BJ (cell line): ENCODE data around the gene CAMK1G. TPM values are rescaled to one million over a fixed set of nuclear protein-coding genes. Genes with fewer than 3 reads are reported as not detected.

Source experiments
- CTCF ChIA-PET: fragments of 350-600 bp; formaldehyde crosslinking; extraction: SDS; loops from one replicate; lab custom pipeline; 2021; ENCODE audit warnings: antibody characterized with exemption, inconsistent platforms; lab: Yijun Ruan, JAX
- POLR2A ChIA-PET: fragments of 300-600 bp; sonication (Branson Sonifier 250); formaldehyde crosslinking; extraction: SDS; loops from one replicate; lab custom pipeline; 2021; ENCODE audit warnings: antibody characterized with exemption; lab: Charles Lee
- DNase-seq: peaks from one replicate; pipeline ENCODE4 v3.0.0-alpha.2; 2011; ENCODE audit warnings: low read depth
- H3K27me3 ChIP-seq: 2 replicates; pipeline ENCODE4 v1.6.0; 2011; ENCODE audit warnings: low read length; ENCODE audit not compliant: control insufficient read depth, insufficient read depth
- H3K36me3 ChIP-seq: 2 replicates; pipeline ENCODE4 v1.5.1; 2011; ENCODE audit warnings: low read length; ENCODE audit not compliant: control insufficient read depth, insufficient read depth
- H3K4me3 ChIP-seq: 2 replicates; pipeline ENCODE4 v1.5.1; 2011; ENCODE audit warnings: low read depth, mild to moderate bottlenecking, control low read depth, low read length
- CTCF ChIP-seq: IDR thresholded peaks from 2 replicates; pipeline ENCODE4 v1.5.1; 2011; ENCODE audit warnings: low read depth, mild to moderate bottlenecking, control low read depth, inconsistent platforms, low read length, moderate library complexity; ENCODE audit not compliant: insufficient read depth
- polyA plus RNA-seq: library from polyadenylated mRNA; depleted of rRNA; stranded (reverse); fragments of >200 nt; gene quantifications from 2 replicates; pipeline ENCODE4 v1.2.3, GENCODE V29; 2011

The CAMK1G gene
- polyA plus RNA-seq, 1 experiment, result 1.5 TPM

- CTCF ChIA-PET, result interaction anchor here (1.1 to 3.2 kb wide), 6 partner anchors 16 to 76 kb away, joined by 3 to 13 read pairs (median 5); no protein-coding TSS in a partner anchor
- Histone ChIP-seq H3K27me3 (no peaks in the 10 kb centered on the region), H3K36me3 (no peaks in the 10 kb centered on the region), H3K4me3 (no peak overlapping the region)
- no peak for DNase-seq
- POLR2A ChIA-PET, result interaction anchor here (0.7 kb wide), 1 partner anchor 39 kb away, joined by 10 read pairs; no protein-coding TSS in a partner anchor
- TF ChIP-seq CTCF, result no peak
Observed at GRCh38 chr1:209643285-209644020, 59.9 kb downstream of the CAMK1G start.

GRCh38 chr1:209645574-209646452 lies 62.3 kb downstream of the CAMK1G start:
- Histone ChIP-seq H3K36me3 (no peaks in the 10 kb centered on the region), H3K27me3 (no peaks in the 10 kb centered on the region), H3K4me3 (no peak overlapping the region)
- DNase-seq, result no peak
- POLR2A ChIA-PET, result no interaction called here
- no peak for TF ChIP-seq CTCF
- CTCF ChIA-PET, result interaction anchor here (0.6 to 2.3 kb wide), 6 partner anchors 16 to 77 kb away, joined by 3 to 6 read pairs (median 4); partner anchors contain the start of gene G0S2

DNA sequence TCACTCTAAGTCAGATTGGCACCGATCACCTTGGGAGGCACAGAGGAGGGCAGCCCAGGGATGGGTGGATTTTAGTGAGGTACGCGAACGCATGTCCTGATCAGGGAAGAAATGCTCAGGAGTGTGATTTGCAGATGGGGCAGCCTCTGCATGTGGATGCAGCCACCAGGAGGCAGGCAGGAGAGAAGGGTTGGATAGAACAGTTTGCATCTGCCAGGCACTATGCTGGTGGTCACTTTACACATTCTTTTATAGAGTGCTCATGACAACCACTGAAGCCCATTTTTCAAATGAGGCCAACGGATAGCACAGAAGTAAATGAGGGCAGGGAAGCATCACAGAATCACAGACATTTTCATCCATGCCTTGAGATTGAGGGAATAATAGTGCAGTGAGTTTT lies 63.0 kb downstream of the CAMK1G start:
- no peaks in the 10 kb centered on the region for H3K27me3 ChIP-seq
- ChIA-PET POLR2A (no interaction called here), CTCF (interaction anchor here (0.6 to 2.3 kb wide), 6 partner anchors 10 to 77 kb away, joined by 3 to 6 read pairs (median 4); partner anchors contain the start of gene G0S2)
- no peak for DNase-seq
- TF ChIP-seq CTCF, result peak; percentile 31; the same call in 1 of the 2 replicates
- H3K4me3 ChIP-seq, result no peak overlapping the region
- no peaks in the 10 kb centered on the region for H3K36me3 ChIP-seq

DNA sequence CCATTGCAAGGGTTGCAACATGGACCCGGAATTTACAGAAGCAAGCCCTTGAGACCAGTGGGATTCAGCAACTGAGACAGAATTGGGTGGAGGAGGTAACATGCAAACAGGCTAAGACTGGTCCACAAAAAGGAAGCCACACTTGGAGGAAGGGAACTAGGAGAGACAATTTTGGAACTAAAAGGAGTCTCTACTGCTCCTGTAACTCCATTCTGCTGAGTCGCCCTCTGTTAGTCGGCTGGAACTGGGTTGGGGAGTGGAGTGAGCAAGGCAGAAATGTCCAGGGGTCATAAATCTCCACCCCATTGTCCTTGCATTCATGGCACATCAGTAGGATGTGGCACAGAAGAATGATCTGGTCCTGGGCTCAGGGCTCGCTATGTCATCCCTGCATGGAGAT lies 63.6 kb downstream of the CAMK1G start:
- POLR2A ChIA-PET, result no interaction called here
- DNase-seq, result no peak
- no peak for TF ChIP-seq CTCF

More for the DNA sequence above, 63.6 kb downstream of the CAMK1G start:
- H3K4me3 ChIP-seq, result no peak overlapping the region
- H3K27me3 ChIP-seq, result no peaks in the 10 kb centered on the region
- H3K36me3 ChIP-seq, result no peaks in the 10 kb centered on the region
- CTCF ChIA-PET, result interaction anchor here (0.6 to 2.3 kb wide), 4 partner anchors 11 to 45 kb away, joined by 3 to 6 read pairs (median 4); partner anchors contain the start of gene G0S2
